K562 (cell line): ENCODE measurements around the gene DUSP16. TPM values are rescaled to one million over a fixed set of nuclear protein-coding genes. Genes with fewer than 3 reads are reported as not detected.

Experiments
- CREM ChIP-seq: IDR thresholded peaks from 2 replicates; pipeline ENCODE4 v1.6.1; 2014; ENCODE audit warnings: antibody characterized with exemption, low read depth
- FOXA3 ChIP-seq, 2 experiments: fragments of 450-650 bp in 1 of 2; sonication (generic) in 1 of 2; formaldehyde crosslinking; IDR thresholded peaks in 1 of 2; conservative IDR thresholded peaks in 1 of 2; 2 replicates each; pipeline versions ENCODE4 v1.4.0 to v1.8.0; 2020 to 2022; ENCODE audit warnings: mild to moderate bottlenecking in 2 of 2, missing genetic modification reagents in 1 of 2
- HDAC6 ChIP-seq: IDR thresholded peaks from 2 replicates; pipeline ENCODE4 v1.6.1; 2012; ENCODE audit warnings: low read depth, mild to moderate bottlenecking, control low read depth, inconsistent platforms, low read length, moderate library complexity
- HSF4 ChIP-seq: fragments of 250-450 bp; sonication (Bioruptor Pico); IDR thresholded peaks from 2 replicates; pipeline ENCODE4 v2.1.2; 2022; ENCODE audit warnings: mild to moderate bottlenecking, moderate library complexity, borderline replicate concordance
- KLF16 ChIP-seq: IDR thresholded peaks from 2 replicates; pipeline ENCODE4 v1.6.1; 2016; ENCODE audit warnings: antibody characterized with exemption
- L3MBTL2 ChIP-seq: fragments of 450-650 bp; IDR thresholded peaks from 2 replicates; pipeline ENCODE4 v1.6.1; 2016; ENCODE audit warnings: mild to moderate bottlenecking, moderate library complexity
- LARP7 ChIP-seq: fragments of 450-650 bp; IDR thresholded peaks from 2 replicates; pipeline ENCODE4 v1.6.1; 2016
- LEF1 ChIP-seq: fragments of 450-650 bp; IDR thresholded peaks from 2 replicates; pipeline ENCODE4 v1.6.1; 2016; ENCODE audit warnings: mild to moderate bottlenecking
- MCM5 ChIP-seq: fragments of 450-650 bp; IDR thresholded peaks from 2 replicates; pipeline ENCODE4 v1.6.1; 2016; ENCODE audit warnings: low read depth
- MTA3 ChIP-seq: fragments of 450-650 bp; formaldehyde crosslinking; IDR thresholded peaks from 2 replicates; pipeline ENCODE4 v1.6.1; 2017; ENCODE audit warnings: mild to moderate bottlenecking, borderline replicate concordance
- NCOA4 ChIP-seq: fragments of 450-650 bp; IDR thresholded peaks from 2 replicates; pipeline ENCODE4 v1.6.1; 2018; ENCODE audit warnings: mild to moderate bottlenecking; ENCODE audit not compliant: partially characterized antibody
- NR2F6 ChIP-seq: fragments of 450-650 bp; formaldehyde crosslinking; IDR thresholded peaks from 2 replicates; pipeline ENCODE4 v1.4.0; 2020; ENCODE audit warnings: mild to moderate bottlenecking
- OTX1 ChIP-seq: fragments of 450-650 bp; formaldehyde crosslinking; IDR thresholded peaks from 2 replicates; pipeline ENCODE4 v1.4.0; 2022; ENCODE audit warnings: mild to moderate bottlenecking
- TFAM ChIP-seq: fragments of 250-450 bp; sonication (Bioruptor Pico); conservative IDR thresholded peaks from 2 replicates; pipeline ENCODE4 v1.5.0; 2021; ENCODE audit warnings: mild to moderate bottlenecking, moderate library complexity
- ZNF696 ChIP-seq: fragments of 250-450 bp; sonication (Bioruptor Pico); conservative IDR thresholded peaks from 2 replicates; pipeline ENCODE4 v1.4.0; 2020; ENCODE audit warnings: mild to moderate bottlenecking, moderate library complexity
- polyA plus RNA-seq, 8 experiments: library from polyadenylated mRNA; depleted of rRNA in 4 of 8; stranded (reverse) in 5 of 8; unstranded in 3 of 8; fragments of >200 nt; fragmentation: Nextera tagmentation in 2 of 8; fragmentation: Illumina TruSeq in 1 of 8; extraction: Ambion mirVana in 2 of 8; extraction: Trizol in 1 of 8; gene quantifications; 2 replicates each; pipeline versions ENCODE4 v1.2.1 to v1.2.3, GENCODE V29; 2011 to 2014; ENCODE audit warnings: inconsistent platforms in 1 of 8, missing spikeins in 1 of 8
- total RNA-seq, 7 experiments: library from RNA; depleted of rRNA in 6 of 7; stranded (reverse); fragments of >200 nt in 6 of 7; fragmentation: Illumina TruSeq in 2 of 7; extraction: Trizol in 2 of 7; gene quantifications; 2 replicates each; pipeline versions ENCODE4 v1.2.1 to v1.2.3, GENCODE V29; 2011 to 2021; ENCODE audit warnings: low replicate concordance in 1 of 7
- TF ChIP-seq, protein P1 (sequence below): sonication (generic); formaldehyde crosslinking; IDR thresholded peaks from 2 replicates; pipeline ENCODE4 v1.8.0; 2022; ENCODE audit warnings: mild to moderate bottlenecking, missing genetic modification reagents
- TF ChIP-seq, protein P2 (sequence below): fragments of 250-450 bp; sonication (Bioruptor Pico); IDR thresholded peaks from 2 replicates; pipeline ENCODE4 v1.4.0; 2020; ENCODE audit warnings: mild to moderate bottlenecking, moderate library complexity, borderline replicate concordance
- TF ChIP-seq, protein P3 (sequence below): fragments of 250-450 bp; sonication (Bioruptor Pico); IDR thresholded peaks from 2 replicates; pipeline ENCODE4 v1.4.0; 2020; ENCODE audit warnings: mild to moderate bottlenecking, moderate library complexity
- TF ChIP-seq, protein P4 (sequence below): fragments of 450-650 bp; IDR thresholded peaks from 2 replicates; pipeline ENCODE4 v1.6.1; 2017; ENCODE audit warnings: mild to moderate bottlenecking, moderate library complexity

DUSP16 gene
- total and polyA plus RNA-seq, 9 of the 15 experiments (the other 6 are each of a cell fraction or from before 2014, with no cell fraction given): 0.70 to 12.3 (median 5.7) TPM

DNA sequence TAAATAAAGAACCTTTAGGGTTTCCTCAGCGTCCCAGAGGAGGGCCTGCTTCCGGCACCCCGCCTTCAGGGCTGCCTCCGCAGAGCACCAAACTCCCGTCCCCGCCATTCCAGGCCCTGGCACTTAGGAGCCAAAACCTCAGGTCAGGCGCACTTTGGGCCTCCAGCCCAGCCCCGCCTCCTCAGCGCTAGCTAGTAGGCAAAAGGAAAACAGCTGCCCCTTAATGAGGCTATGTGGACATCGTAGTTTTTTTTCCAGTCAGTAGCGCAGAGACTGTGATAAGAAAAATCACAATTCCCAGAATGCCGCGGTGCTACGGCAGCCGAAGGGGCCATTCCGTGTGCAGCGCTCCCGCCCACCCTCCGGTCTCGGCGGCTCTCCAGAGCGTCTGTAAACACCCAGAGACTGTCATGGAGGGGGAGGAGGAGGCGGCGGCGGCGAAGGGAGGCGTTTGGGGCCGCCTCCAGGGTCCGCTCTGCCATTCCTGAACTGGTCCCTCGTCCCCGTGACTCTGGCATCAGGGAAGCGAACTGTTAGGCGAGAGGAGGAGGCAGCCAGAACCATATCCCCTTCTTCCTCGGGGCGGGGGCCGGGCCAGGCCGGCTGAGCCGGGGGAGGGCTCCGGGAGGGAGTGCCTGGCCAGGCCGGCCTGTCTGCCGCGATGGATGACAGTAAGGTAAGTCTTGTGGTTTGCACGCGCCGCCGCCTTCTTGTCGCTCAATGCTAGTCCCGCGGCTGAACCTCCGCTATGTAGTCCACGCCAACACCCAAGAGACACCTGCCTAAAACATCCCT lies 49.0 kb upstream of the DUSP16 start, which contains the start of gene CREBL2 (continued):
- TF ChIP-seq OTX1 (CRISPR knock-in tag) (no peak), CREM (peak; percentile 78), MCM5 (no peak), FOXA3 (CRISPR knock-in tag; conservative IDR thresholded peaks at IDR 0.05 in 1 of 2, IDR thresholded peaks at IDR 0.05 in 1 of 2) (peak; percentile 38 to 88; a peak in 3 of 4 replicates), MTA3 (peak; percentile 99), L3MBTL2 (peak; percentile 46; the same call in 1 of the 2 replicates), NR2F6 (no peak), ZNF696 (CRISPR knock-in tag) (no peak), LEF1 (no peak), TFAM (no peak), NCOA4 (no peak), KLF16 (peak; percentile 83), HSF4 (CRISPR knock-in tag) (no peak), HDAC6 (no peak), LARP7 (no peak)
- TF ChIP-seq, protein P1, sequence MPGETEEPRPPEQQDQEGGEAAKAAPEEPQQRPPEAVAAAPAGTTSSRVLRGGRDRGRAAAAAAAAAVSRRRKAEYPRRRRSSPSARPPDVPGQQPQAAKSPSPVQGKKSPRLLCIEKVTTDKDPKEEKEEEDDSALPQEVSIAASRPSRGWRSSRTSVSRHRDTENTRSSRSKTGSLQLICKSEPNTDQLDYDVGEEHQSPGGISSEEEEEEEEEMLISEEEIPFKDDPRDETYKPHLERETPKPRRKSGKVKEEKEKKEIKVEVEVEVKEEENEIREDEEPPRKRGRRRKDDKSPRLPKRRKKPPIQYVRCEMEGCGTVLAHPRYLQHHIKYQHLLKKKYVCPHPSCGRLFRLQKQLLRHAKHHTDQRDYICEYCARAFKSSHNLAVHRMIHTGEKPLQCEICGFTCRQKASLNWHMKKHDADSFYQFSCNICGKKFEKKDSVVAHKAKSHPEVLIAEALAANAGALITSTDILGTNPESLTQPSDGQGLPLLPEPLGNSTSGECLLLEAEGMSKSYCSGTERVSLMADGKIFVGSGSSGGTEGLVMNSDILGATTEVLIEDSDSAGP (CRISPR knock-in tag): no peak
- TF ChIP-seq, protein P2, sequence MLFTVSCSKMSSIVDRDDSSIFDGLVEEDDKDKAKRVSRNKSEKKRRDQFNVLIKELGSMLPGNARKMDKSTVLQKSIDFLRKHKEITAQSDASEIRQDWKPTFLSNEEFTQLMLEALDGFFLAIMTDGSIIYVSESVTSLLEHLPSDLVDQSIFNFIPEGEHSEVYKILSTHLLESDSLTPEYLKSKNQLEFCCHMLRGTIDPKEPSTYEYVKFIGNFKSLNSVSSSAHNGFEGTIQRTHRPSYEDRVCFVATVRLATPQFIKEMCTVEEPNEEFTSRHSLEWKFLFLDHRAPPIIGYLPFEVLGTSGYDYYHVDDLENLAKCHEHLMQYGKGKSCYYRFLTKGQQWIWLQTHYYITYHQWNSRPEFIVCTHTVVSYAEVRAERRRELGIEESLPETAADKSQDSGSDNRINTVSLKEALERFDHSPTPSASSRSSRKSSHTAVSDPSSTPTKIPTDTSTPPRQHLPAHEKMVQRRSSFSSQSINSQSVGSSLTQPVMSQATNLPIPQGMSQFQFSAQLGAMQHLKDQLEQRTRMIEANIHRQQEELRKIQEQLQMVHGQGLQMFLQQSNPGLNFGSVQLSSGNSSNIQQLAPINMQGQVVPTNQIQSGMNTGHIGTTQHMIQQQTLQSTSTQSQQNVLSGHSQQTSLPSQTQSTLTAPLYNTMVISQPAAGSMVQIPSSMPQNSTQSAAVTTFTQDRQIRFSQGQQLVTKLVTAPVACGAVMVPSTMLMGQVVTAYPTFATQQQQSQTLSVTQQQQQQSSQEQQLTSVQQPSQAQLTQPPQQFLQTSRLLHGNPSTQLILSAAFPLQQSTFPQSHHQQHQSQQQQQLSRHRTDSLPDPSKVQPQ: no peak
- TF ChIP-seq, protein P3, sequence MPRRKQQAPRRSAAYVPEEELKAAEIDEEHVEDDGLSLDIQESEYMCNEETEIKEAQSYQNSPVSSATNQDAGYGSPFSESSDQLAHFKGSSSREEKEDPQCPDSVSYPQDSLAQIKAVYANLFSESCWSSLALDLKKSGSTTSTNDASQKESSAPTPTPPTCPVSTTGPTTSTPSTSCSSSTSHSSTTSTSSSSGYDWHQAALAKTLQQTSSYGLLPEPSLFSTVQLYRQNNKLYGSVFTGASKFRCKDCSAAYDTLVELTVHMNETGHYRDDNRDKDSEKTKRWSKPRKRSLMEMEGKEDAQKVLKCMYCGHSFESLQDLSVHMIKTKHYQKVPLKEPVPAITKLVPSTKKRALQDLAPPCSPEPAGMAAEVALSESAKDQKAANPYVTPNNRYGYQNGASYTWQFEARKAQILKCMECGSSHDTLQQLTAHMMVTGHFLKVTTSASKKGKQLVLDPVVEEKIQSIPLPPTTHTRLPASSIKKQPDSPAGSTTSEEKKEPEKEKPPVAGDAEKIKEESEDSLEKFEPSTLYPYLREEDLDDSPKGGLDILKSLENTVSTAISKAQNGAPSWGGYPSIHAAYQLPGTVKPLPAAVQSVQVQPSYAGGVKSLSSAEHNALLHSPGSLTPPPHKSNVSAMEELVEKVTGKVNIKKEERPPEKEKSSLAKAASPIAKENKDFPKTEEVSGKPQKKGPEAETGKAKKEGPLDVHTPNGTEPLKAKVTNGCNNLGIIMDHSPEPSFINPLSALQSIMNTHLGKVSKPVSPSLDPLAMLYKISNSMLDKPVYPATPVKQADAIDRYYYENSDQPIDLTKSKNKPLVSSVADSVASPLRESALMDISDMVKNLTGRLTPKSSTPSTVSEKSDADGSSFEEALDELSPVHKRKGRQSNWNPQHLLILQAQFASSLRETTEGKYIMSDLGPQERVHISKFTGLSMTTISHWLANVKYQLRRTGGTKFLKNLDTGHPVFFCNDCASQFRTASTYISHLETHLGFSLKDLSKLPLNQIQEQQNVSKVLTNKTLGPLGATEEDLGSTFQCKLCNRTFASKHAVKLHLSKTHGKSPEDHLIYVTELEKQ (CRISPR knock-in tag): no peak
- TF ChIP-seq, protein P4, sequence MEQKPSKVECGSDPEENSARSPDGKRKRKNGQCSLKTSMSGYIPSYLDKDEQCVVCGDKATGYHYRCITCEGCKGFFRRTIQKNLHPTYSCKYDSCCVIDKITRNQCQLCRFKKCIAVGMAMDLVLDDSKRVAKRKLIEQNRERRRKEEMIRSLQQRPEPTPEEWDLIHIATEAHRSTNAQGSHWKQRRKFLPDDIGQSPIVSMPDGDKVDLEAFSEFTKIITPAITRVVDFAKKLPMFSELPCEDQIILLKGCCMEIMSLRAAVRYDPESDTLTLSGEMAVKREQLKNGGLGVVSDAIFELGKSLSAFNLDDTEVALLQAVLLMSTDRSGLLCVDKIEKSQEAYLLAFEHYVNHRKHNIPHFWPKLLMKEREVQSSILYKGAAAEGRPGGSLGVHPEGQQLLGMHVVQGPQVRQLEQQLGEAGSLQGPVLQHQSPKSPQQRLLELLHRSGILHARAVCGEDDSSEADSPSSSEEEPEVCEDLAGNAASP: no peak
